Measurements from ENCODE around the gene AKT2. TPM values are rescaled to one million over a fixed set of nuclear protein-coding genes. Genes with fewer than 3 reads are reported as not detected.

Gene AKT2
- total and polyA plus RNA-seq, 2 of the 8 experiments (the other 6 are each of a cell fraction or from before 2014, with no cell fraction given): 151 to 183 TPM

- no peaks in the 10 kb centered on the region for H3K9me3 ChIP-seq (ENCODE audit: insufficient read depth in 2 of 2, low read depth in 1 of 2, low read length in 1 of 2)
- H3K36me3 ChIP-seq (ENCODE audit: control insufficient read depth in 2 of 4, insufficient read depth in 4 of 4, low read length in 3 of 4): peaks cover 0 to 15% (median 4%) of the 10 kb centered on the region in 4 experiments; a peak in 4 of 8 replicates
- H3K4me3 ChIP-seq (ENCODE audit: extremely low read depth in 1 of 4, insufficient read depth in 2 of 4, low read depth in 3 of 4, low read length in 4 of 4): no peak overlapping the region
- H2BK20ac ChIP-seq (ENCODE audit: low read length): no peak overlapping the region
- H3K18ac ChIP-seq (ENCODE audit: extremely low read depth, low read length): no peak overlapping the region
- no peak overlapping the region for H3K14ac ChIP-seq (ENCODE audit: insufficient read length)
- H3K4me1 ChIP-seq (replicated peaks in 1 of 4; ENCODE audit: control insufficient read depth in 3 of 4, insufficient read depth in 4 of 4, low read length in 3 of 4): peaks cover 0 to 20% (median 13%) of the 10 kb centered on the region in 4 experiments; a peak in 6 of 7 replicates
- no peaks in the 10 kb centered on the region for H3K23me2 ChIP-seq (ENCODE audit: low read depth, low read length)
- H3K27ac ChIP-seq (ENCODE audit: low read depth, low read length): no peak overlapping the region
- peaks cover 0 to 8% of the 10 kb centered on the region in 2 experiments for H4K20me1 ChIP-seq (replicated peaks in 1 of 2; ENCODE audit: control insufficient read depth in 1 of 2, insufficient read depth in 2 of 2, low read length in 2 of 2)
- no peak overlapping the region for H2BK15ac ChIP-seq (ENCODE audit: low read length)
- H3K4ac ChIP-seq (replicated peaks; ENCODE audit: insufficient read length, low read depth, low read length): no peak overlapping the region
- no peaks in the 10 kb centered on the region for H3K79me2 ChIP-seq (ENCODE audit: control insufficient read depth in 1 of 2, insufficient read depth in 2 of 2, low read length in 2 of 2)
- H4K91ac ChIP-seq (replicated peaks; ENCODE audit: insufficient read length, low read length): no peak overlapping the region
- H4K5ac ChIP-seq (ENCODE audit: insufficient read length, low read depth, low read length): no peak overlapping the region
- H3K4me2 ChIP-seq (ENCODE audit: insufficient read depth in 1 of 2, low read depth in 2 of 2, low read length in 2 of 2): no peak overlapping the region
- H3K23ac ChIP-seq (ENCODE audit: insufficient read length): no peak overlapping the region
- POLR2A ChIA-PET (ENCODE audit: partially characterized antibody): interaction anchor here (0.7 to 1.3 kb wide), 2 partner anchors 14 to 48 kb away, joined by 3 read pairs; no protein-coding TSS in a partner anchor
- 77% methylated on average over 10 of the region's 20 CpGs; no CpG with 5 or more reads in 1 of the 2 experiments for WGBS, 2 experiments (ENCODE audit: extremely low coverage in 1 of 2, insufficient coverage in 1 of 2, insufficient read length in 1 of 2, insufficient replicate concordance in 2 of 2, low coverage in 1 of 2, low lambda C conversion rate in 2 of 2, missing lambda C conversion rate in 1 of 2)
- no peak overlapping the region for H2AK5ac ChIP-seq (ENCODE audit: low read depth, low read length)
- no peaks in the 10 kb centered on the region for H3K79me1 ChIP-seq (ENCODE audit: low read depth, low read length)
- H3K56ac ChIP-seq (replicated peaks; ENCODE audit: insufficient read length, low read depth, low read length): no peak overlapping the region
- H3K9ac ChIP-seq (replicated peaks in 1 of 4; ENCODE audit: extremely low read depth in 1 of 4, low read depth in 3 of 4, low read length in 3 of 4): no peak overlapping the region
- FAIRE-seq (no peak), DNase-seq (ENCODE audit: low read depth in 1 of 2, low spot score in 2 of 2) (no peak)
- H2BK12ac ChIP-seq (ENCODE audit: low read depth, low read length): no peak overlapping the region
- H2BK5ac ChIP-seq (ENCODE audit: low read depth, low read length): no peak overlapping the region
- no peak overlapping the region; the same call in 1 of the 2 replicates for H4K8ac ChIP-seq (ENCODE audit: extremely low read depth, insufficient read depth, low read length)
- CTCF ChIA-PET (ENCODE audit: partially characterized antibody): interaction anchor here (1.2 to 2.8 kb wide), 9 partner anchors 10 to 94 kb away, joined by 3 to 12 read pairs (median 9); partner anchors contain the start of gene MAP3K10
- TF ChIP-seq SIN3A (conservative IDR thresholded peaks at IDR 0.05 in 1 of 2, IDR thresholded peaks at IDR 0.05 in 1 of 2; ENCODE audit: low read depth in 1 of 2, low read length in 2 of 2) (no peak), MAX (IDR thresholded peaks at IDR 0.05) (no peak), POU5F1 (IDR thresholded peaks at IDR 0.05; ENCODE audit: low read depth, low read length) (no peak), CTBP2 (IDR thresholded peaks at IDR 0.05; ENCODE audit: borderline replicate concordance, insufficient read depth, insufficient read length, low read length) (no peak)
- no peak overlapping the region for H2AFZ ChIP-seq (ENCODE audit: low read length)
- H2BK120ac ChIP-seq (replicated peaks; ENCODE audit: low read depth, low read length): no peak overlapping the region
- H3K27me3 ChIP-seq (replicated peaks in 1 of 4; ENCODE audit: control insufficient read depth in 3 of 4, extremely low read depth in 1 of 4, insufficient read depth in 3 of 4, low read length in 3 of 4): no peaks in the 10 kb centered on the region
Measured at GRCh38 chr19:40233811-40234389, 51.2 kb downstream of the AKT2 start.

Data from H1 (cell line).